Measurements from ENCODE around the gene MCRIP2.

Gene MCRIP2

GRCh38 chr16:678209-678857 is 36.7 kb downstream of the MCRIP2 start:
- TF ChIP-seq TCF12 (IDR thresholded peaks at IDR 0.05; ENCODE audit: low read depth): no peak
- no peak for TF ChIP-seq NFIC (IDR thresholded peaks at IDR 0.05)
- TF ChIP-seq TEAD4 (IDR thresholded peaks at IDR 0.05): no peak
- no peak for TF ChIP-seq MAX (IDR thresholded peaks at IDR 0.05)
- no peak for TF ChIP-seq ZBTB7A (IDR thresholded peaks at IDR 0.05; ENCODE audit: low read depth)
- no peak for TF ChIP-seq YY1 (IDR thresholded peaks at IDR 0.05; ENCODE audit: low read depth)
- TF ChIP-seq TAF1 (IDR thresholded peaks at IDR 0.05; ENCODE audit: low read depth): no peak
- TF ChIP-seq USF1 (IDR thresholded peaks at IDR 0.05): no peak
- no peak for TF ChIP-seq CEBPB (IDR thresholded peaks at IDR 0.05)

GRCh38 chr16:678858-679813 is 37.5 kb downstream of the MCRIP2 start:
- TF ChIP-seq NFIC (IDR thresholded peaks at IDR 0.05) (no peak; the same call in 1 of the 2 replicates), MAX (IDR thresholded peaks at IDR 0.05) (peak; percentile 87), YY1 (IDR thresholded peaks at IDR 0.05; ENCODE audit: low read depth) (peak; percentile 69; the same call in 1 of the 2 replicates), CEBPB (IDR thresholded peaks at IDR 0.05) (no peak), USF1 (IDR thresholded peaks at IDR 0.05) (peak; percentile 69), ZBTB7A (IDR thresholded peaks at IDR 0.05; ENCODE audit: low read depth) (peak; percentile 79), TAF1 (IDR thresholded peaks at IDR 0.05; ENCODE audit: low read depth) (peak; percentile 34; the same call in 1 of the 2 replicates), RAD21 (IDR thresholded peaks at IDR 0.05; ENCODE audit: low read depth) (no peak), TCF12 (IDR thresholded peaks at IDR 0.05; ENCODE audit: low read depth) (peak; percentile 32; the same call in 1 of the 2 replicates), TEAD4 (IDR thresholded peaks at IDR 0.05) (no peak), EP300 (IDR thresholded peaks at IDR 0.05; ENCODE audit: borderline replicate concordance) (no peak), REST (IDR thresholded peaks at IDR 0.05; ENCODE audit: low read depth) (no peak), FOXM1 (IDR thresholded peaks at IDR 0.05; ENCODE audit: borderline replicate concordance, low read depth) (no peak), CREB1 (IDR thresholded peaks at IDR 0.05; ENCODE audit: low read depth) (no peak)

- TF ChIP-seq REST (IDR thresholded peaks at IDR 0.05; ENCODE audit: low read depth): no peak
- TF ChIP-seq TAF1 (IDR thresholded peaks at IDR 0.05; ENCODE audit: low read depth): peak; percentile 77
- no peak for TF ChIP-seq FOXM1 (IDR thresholded peaks at IDR 0.05; ENCODE audit: borderline replicate concordance, low read depth)
- TF ChIP-seq EP300 (IDR thresholded peaks at IDR 0.05; ENCODE audit: borderline replicate concordance): no peak
- TF ChIP-seq TEAD4 (IDR thresholded peaks at IDR 0.05): 0 out of 2 replicates have a peak, but pooled peaks have one; percentile 20
- TF ChIP-seq ZBTB7A (IDR thresholded peaks at IDR 0.05; ENCODE audit: low read depth): peak; percentile 72; the same call in 1 of the 2 replicates
- no peak for TF ChIP-seq NFIC (IDR thresholded peaks at IDR 0.05)
- no peak for TF ChIP-seq YY1 (IDR thresholded peaks at IDR 0.05; ENCODE audit: low read depth)
- TF ChIP-seq CREB1 (IDR thresholded peaks at IDR 0.05; ENCODE audit: low read depth): no peak
- TF ChIP-seq EGR1 (IDR thresholded peaks at IDR 0.05): peak; percentile 69
- no peak for TF ChIP-seq TCF12 (IDR thresholded peaks at IDR 0.05; ENCODE audit: low read depth)
- no peak for TF ChIP-seq USF1 (IDR thresholded peaks at IDR 0.05)
- no peak for TF ChIP-seq CEBPB (IDR thresholded peaks at IDR 0.05)
- TF ChIP-seq MAX (IDR thresholded peaks at IDR 0.05): peak; percentile 66
- no peak for TF ChIP-seq RAD21 (IDR thresholded peaks at IDR 0.05; ENCODE audit: low read depth)
Observed at GRCh38 chr16:679814-680624, 38.4 kb downstream of the MCRIP2 start, which contains the start of gene STUB1. Gene STUB1 (plus strand): TSS chr16:680410. CDS start chr16:680526, 116 bp downstream.

All from Ishikawa (cell line).